GM06990 (cell line): Measurements from ENCODE around the gene GPR32.
"Not testable (repeated sequence)": the region's sequence is repeated elsewhere in the genome, so short reads cannot be mapped to it uniquely, and the experiment has no call there.

ENCODE experiments used
- DNase-seq: peaks from one replicate; pipeline ENCODE4 v3.0.0-alpha.2; 2011; ENCODE audit not compliant: insufficient read length; ENCODE audit errors: extremely low read depth
- H3K27me3 ChIP-seq: replicated peaks from 2 replicates; pipeline ENCODE4 v1.6.0; 2011; ENCODE audit warnings: low read length; ENCODE audit not compliant: control insufficient read depth, insufficient read depth
- H3K36me3 ChIP-seq: 2 replicates; pipeline ENCODE4 v1.5.1; 2011; ENCODE audit warnings: low read length; ENCODE audit not compliant: control insufficient read depth, insufficient read depth
- H3K4me3 ChIP-seq: replicated peaks from 2 replicates; pipeline ENCODE4 v1.5.1; 2011; ENCODE audit warnings: low read depth, mild to moderate bottlenecking, control low read depth, low read length
- TF ChIP-seq, protein P1 (sequence below): IDR thresholded peaks from 2 replicates; pipeline ENCODE4 v1.5.1; 2011; ENCODE audit warnings: low read length, control low read depth, mild to moderate bottlenecking, inconsistent platforms; ENCODE audit not compliant: insufficient read depth, poor library complexity, severe bottlenecking

GPR32 gene, protein sequence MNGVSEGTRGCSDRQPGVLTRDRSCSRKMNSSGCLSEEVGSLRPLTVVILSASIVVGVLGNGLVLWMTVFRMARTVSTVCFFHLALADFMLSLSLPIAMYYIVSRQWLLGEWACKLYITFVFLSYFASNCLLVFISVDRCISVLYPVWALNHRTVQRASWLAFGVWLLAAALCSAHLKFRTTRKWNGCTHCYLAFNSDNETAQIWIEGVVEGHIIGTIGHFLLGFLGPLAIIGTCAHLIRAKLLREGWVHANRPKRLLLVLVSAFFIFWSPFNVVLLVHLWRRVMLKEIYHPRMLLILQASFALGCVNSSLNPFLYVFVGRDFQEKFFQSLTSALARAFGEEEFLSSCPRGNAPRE

DNA sequence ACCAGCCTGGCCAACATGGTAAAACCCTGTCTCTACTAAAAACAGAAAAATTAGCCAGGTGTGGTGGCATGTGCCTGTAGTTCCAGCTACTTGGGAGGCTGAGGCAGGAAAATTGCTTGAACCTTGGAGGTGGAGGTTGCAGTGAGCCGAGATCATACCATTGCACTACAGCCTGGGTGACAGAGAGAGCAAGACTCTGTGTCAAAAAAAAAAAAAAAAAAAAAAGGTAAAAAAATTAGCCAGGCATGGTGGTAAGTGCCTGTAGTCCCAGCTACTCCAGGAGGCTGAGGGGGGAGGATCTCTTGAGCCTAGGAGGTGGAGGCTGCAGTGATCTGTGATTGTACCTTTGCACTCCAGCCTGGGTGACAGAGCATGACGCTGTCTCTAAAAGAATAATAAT lies at the start of gene GPR32:
TSS of gene GPR32 (plus strand) at position 301 of the 400 bp plus-strand sequence. CDS start 137 bp downstream, outside the sequence.
- not testable (repeated sequence) for H3K4me3 ChIP-seq, DNase-seq, H3K27me3 ChIP-seq, H3K36me3 ChIP-seq

DNA sequence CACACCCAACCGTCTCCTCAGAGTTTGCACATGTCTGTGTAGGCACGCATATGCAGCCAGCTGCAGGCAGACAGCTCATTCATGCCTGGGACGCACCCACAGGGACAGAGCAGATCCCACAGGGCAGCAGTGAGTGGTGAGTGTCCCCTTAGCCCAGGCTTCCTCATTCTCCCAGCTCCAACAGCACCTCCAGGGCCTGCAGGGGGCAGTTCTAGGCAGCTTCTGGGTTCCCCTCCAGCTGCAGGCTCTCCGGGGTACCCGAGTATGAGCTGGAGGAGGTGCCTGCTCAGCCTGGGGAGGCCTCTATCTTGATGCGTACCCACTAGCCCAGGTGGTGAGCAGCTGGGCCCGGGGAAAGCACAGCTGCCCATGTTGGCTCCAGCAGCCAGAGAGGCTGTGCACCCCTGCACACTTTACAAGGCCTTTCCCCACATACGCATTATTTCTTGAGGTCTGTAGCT lies 49.3 kb upstream of the GPR32 start:
- peaks cover 1% of the 10 kb centered on the region for H3K27me3 ChIP-seq
- H3K36me3 ChIP-seq: no peaks in the 10 kb centered on the region
- no peak overlapping the region for H3K4me3 ChIP-seq
- TF ChIP-seq, protein P1, sequence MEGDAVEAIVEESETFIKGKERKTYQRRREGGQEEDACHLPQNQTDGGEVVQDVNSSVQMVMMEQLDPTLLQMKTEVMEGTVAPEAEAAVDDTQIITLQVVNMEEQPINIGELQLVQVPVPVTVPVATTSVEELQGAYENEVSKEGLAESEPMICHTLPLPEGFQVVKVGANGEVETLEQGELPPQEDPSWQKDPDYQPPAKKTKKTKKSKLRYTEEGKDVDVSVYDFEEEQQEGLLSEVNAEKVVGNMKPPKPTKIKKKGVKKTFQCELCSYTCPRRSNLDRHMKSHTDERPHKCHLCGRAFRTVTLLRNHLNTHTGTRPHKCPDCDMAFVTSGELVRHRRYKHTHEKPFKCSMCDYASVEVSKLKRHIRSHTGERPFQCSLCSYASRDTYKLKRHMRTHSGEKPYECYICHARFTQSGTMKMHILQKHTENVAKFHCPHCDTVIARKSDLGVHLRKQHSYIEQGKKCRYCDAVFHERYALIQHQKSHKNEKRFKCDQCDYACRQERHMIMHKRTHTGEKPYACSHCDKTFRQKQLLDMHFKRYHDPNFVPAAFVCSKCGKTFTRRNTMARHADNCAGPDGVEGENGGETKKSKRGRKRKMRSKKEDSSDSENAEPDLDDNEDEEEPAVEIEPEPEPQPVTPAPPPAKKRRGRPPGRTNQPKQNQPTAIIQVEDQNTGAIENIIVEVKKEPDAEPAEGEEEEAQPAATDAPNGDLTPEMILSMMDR: no peak
- DNase-seq: no peak

GRCh38 chr19:50721441-50722137 lies 48.7 kb upstream of the GPR32 start:
- Histone ChIP-seq H3K36me3 (no peaks in the 10 kb centered on the region), H3K27me3 (peaks cover 1% of the 10 kb centered on the region), H3K4me3 (no peak overlapping the region)
- TF ChIP-seq, protein P1: no peak
- DNase-seq: no peak

DNA sequence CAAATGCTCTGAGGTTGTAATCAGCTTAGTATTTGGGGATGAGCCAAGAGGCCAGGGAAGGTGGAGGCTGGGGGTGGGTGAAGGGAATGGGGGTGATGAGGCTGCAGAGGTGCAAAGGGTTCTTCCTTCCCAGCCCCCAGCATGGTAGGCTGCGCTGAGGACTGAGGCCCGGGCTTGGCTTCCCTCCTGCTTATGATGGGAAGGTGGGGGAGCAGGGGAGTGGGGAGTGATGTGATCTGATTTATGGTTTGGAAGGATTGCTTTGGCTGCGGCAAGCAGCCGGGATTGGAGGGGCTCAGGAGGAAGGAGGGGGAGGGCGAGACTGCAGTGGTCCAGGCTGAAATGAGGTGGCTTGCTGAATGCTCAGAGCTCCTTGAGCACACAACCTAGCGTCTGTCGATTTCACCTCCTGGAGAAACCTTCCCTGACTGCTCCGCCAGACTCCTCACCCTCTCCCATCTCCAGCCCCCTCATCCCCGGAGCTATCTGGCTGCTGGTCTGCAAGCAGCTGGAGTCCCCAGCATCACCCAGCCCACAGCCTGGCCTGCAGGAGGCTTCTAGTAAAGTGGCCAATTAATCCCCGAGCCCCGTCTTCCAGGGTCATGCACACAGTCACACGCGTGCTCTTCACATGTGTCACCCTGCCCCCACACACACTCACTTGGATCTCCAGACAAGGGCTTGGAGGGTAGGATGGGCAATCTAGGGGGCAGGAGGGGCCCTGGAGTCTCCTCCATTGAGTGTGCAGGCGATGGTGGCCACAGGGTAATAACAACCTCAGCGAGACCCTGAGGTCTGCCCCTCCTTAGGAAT lies 47.9 kb upstream of the GPR32 start:
- H3K36me3 ChIP-seq: no peaks in the 10 kb centered on the region
- peaks cover 1% of the 10 kb centered on the region for H3K27me3 ChIP-seq
- no peak for DNase-seq
- no peak overlapping the region for H3K4me3 ChIP-seq
- TF ChIP-seq, protein P1: no peak

DNA sequence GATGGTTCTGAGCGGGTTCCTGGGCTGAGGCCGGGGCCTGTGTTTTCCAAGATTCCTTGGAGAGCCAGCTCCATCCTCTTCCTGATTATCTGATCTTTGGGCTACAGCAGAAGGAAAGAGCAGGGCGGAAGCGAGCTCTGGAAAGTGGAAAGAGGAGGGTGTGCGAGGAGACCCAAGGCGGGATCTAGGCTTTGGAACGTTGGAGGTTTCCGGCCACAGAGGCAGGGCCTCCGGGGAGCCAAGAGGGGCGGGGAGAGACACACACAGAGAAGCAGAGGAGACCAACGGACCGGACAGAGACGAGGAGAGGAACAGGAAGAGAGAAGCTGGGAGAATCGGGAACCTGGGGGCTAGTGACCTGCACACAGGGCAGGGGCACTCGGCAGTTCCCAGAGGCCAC lies 47.2 kb upstream of the GPR32 start, which contains the start of gene CLEC11A:
TSS of gene CLEC11A (plus strand) at position 296 of the 400 bp plus-strand sequence. CDS start 162 bp downstream, outside the sequence.
- TF ChIP-seq, protein P1: no peak
- DNase-seq: no peak
- Histone ChIP-seq H3K4me3 (no peak within 1 kb of the TSS; the same call in 1 of the 2 replicates), H3K27me3 (peaks cover 1% of the 10 kb centered on the region), H3K36me3 (no peaks in the 10 kb centered on the region)
